NT2/D1 (cell line): ENCODE results near the gene C1orf35.

Experiments
- DNase-seq: peaks from one replicate; pipeline ENCODE4 v3.0.0-alpha.2; 2011; ENCODE audit warnings: low read depth, low spot score
- H3K27me3 ChIP-seq: 2 replicates; pipeline ENCODE4 v1.6.0; 2011; ENCODE audit warnings: mild to moderate bottlenecking; ENCODE audit not compliant: insufficient read length, insufficient read depth
- H3K36me3 ChIP-seq: 2 replicates; pipeline ENCODE4 v1.6.1; 2011; ENCODE audit warnings: mild to moderate bottlenecking, low read length, mixed read lengths; ENCODE audit not compliant: insufficient read depth, insufficient read length
- H3K4me1 ChIP-seq: 2 replicates; pipeline ENCODE4 v1.5.1; 2011; ENCODE audit not compliant: insufficient read depth, insufficient read length
- H3K4me3 ChIP-seq: 2 replicates; pipeline ENCODE4 v1.5.1; 2011; ENCODE audit warnings: low read depth; ENCODE audit not compliant: insufficient read length
- H3K9ac ChIP-seq: 2 replicates; pipeline ENCODE4 v1.6.0; 2011; ENCODE audit warnings: low read depth; ENCODE audit not compliant: insufficient read length
- H3K9me3 ChIP-seq: 2 replicates; pipeline ENCODE4 v1.5.1; 2011; ENCODE audit warnings: mild to moderate bottlenecking, low read length; ENCODE audit not compliant: insufficient read depth
- SUZ12 ChIP-seq: IDR thresholded peaks from 2 replicates; pipeline ENCODE4 v1.6.1; 2011; ENCODE audit not compliant: insufficient read length, insufficient read depth; ENCODE audit errors: extremely low read depth
- YY1 ChIP-seq: IDR thresholded peaks from 2 replicates; pipeline ENCODE4 v1.6.1; 2011; ENCODE audit not compliant: insufficient read length, insufficient read depth
- ZNF274 ChIP-seq: IDR thresholded peaks from 2 replicates; pipeline ENCODE4 v1.6.1; 2011; ENCODE audit warnings: mild to moderate bottlenecking, low read depth, low read length

Gene C1orf35

DNA sequence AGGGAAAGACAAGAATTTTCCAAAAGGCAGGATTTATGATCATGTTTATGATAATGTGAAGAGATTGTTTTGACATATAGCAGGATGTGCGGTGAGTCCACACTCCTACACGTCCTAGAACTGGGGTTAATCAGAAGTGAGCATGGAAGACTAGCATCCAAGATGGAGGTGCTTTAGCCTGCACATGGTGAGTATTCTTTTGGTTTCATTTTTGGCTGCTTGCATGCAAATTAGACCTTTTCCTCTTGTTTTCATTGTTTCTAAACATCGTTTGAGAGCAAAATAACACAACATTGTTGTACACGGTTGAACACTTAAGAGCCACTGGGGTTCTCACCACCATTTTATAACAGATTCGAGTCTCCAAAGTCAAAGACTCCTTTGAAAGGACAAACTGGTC, 22.1 kb upstream of the C1orf35 start:
- 0 out of 2 replicates have a peak, but pooled peaks cover 3% of the 10 kb centered on the region for H3K9me3 ChIP-seq
- no peaks in the 10 kb centered on the region for H3K36me3 ChIP-seq
- peaks cover 11% of the 10 kb centered on the region for H3K27me3 ChIP-seq
- H3K4me1 ChIP-seq: no peaks in the 10 kb centered on the region
- DNase-seq: no peak
- TF ChIP-seq ZNF274 (no peak), SUZ12 (no peak)
- H3K9ac ChIP-seq: no peak overlapping the region
- no peak overlapping the region for H3K4me3 ChIP-seq

DNA sequence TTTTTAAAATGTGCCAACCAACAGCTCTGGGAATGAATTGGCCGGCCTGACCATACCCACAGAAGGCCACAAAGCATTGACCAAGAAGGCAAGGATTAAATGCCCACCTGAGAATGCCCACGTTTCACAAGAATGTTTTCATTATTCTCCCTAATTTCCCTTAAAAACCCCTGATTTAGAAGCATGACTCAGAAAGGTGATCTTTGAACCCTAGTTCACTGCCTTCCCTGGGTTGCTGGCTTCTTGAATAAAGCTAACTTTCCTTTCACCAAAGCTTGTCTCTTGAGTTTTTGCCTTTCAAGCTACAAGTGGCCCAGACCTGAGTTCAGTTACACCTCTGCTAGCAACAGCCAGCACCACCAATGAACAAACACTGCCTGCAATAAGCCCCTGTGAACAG, 20.4 kb upstream of the C1orf35 start:
- no peak overlapping the region for H3K9ac ChIP-seq
- DNase-seq: no peak
- TF ChIP-seq ZNF274: no peak
- no peak for TF ChIP-seq SUZ12
- TF ChIP-seq YY1: no peak
- H3K4me3 ChIP-seq: no peak overlapping the region
- H3K27me3 ChIP-seq: peaks cover 2% of the 10 kb centered on the region
- H3K36me3 ChIP-seq: no peaks in the 10 kb centered on the region
- no peaks in the 10 kb centered on the region for H3K4me1 ChIP-seq
- H3K9me3 ChIP-seq: peaks cover 20% of the 10 kb centered on the region

DNA sequence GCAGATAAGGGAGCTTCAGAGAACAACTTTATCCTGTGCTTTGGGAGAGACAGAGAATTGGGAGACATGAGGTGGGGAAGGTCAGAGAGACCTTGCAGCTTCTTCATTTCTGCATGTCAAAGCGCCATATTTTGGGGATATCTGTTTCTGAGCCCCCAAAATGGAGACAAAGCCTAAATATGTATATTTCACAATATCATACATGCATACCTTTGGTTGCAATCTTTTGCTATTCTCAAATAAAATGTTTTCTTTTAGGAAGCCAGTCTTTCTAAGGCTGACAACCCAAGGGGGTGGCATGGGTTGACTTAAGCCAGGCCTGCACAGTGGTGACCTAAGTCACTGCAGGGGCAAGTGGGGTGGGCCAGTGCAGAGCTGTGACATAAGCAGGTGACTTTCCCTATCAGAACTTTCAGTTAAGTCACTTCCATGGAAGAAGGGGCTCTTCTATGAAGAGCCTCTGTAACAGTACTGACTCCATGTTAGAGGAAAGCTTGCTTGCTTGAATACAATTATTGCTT, 19.9 kb upstream of the C1orf35 start:
- peaks cover 25% of the 10 kb centered on the region for H3K9me3 ChIP-seq
- no peak for DNase-seq
- no peaks in the 10 kb centered on the region for H3K4me1 ChIP-seq
- H3K4me3 ChIP-seq: no peak overlapping the region
- no peaks in the 10 kb centered on the region for H3K36me3 ChIP-seq
- TF ChIP-seq SUZ12 (no peak), YY1 (no peak), ZNF274 (no peak)
- H3K9ac ChIP-seq: no peak overlapping the region
- peaks cover 2% of the 10 kb centered on the region for H3K27me3 ChIP-seq

DNA sequence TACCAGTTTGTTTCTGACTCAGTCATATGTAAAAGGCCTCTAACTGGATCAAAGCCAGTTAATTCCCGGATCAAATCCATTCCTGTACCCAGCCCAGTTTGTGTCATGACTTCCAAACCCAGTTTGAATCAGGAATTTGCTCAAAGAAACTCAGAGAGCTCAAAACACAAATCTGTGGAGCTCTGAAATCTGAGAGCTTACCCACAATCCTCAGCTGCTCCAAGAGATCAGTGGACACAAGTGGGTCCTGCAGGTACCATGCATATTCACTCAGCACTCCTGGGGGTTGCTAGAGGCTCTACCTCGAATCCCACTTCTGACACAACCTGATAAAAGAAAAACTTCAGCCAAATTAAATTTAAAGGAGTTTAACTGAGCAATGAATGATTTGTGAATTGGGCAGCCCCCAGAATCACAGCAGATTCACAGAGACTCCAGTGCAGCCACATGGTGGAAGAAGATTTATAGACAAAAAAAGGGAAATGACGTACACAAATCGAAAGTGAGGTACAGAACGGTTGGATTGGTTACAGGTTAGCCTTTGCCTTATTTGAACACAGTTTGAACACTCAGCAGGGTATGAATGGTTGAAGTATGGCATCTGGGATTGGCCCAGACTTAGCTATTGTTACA, 17.8 kb upstream of the C1orf35 start:
- DNase-seq: no peak

DNA sequence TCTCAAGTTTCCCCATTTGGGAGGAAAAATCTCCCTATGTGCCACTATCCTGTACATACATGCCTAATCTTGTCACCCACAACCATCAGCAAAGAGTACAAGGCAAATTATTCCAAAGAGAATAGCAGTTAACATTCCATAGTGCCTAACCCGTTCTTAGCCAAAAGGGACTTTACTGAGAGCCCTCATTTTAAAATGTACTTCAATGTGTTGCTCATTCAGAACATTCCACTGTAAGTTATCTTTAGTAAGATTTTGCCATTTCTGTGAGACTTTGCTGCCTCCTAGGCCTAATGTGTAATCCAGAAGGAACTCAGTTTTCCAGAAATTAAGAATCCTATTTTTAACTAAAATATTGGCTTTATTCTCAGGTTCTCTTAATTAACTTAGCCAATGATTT, 17.2 kb upstream of the C1orf35 start:
- TF ChIP-seq SUZ12 (no peak), ZNF274 (no peak), YY1 (no peak)
- Histone ChIP-seq H3K9ac (no peak overlapping the region), H3K36me3 (no peaks in the 10 kb centered on the region), H3K4me1 (no peaks in the 10 kb centered on the region), H3K4me3 (no peak overlapping the region), H3K27me3 (no peaks in the 10 kb centered on the region), H3K9me3 (peaks cover 51% of the 10 kb centered on the region)
- no peak for DNase-seq

More for the DNA sequence above, 17.8 kb upstream of the C1orf35 start:
- H3K4me3 ChIP-seq: no peak overlapping the region
- H3K4me1 ChIP-seq: no peaks in the 10 kb centered on the region
- peaks cover 45% of the 10 kb centered on the region for H3K9me3 ChIP-seq
- H3K9ac ChIP-seq: no peak overlapping the region
- H3K36me3 ChIP-seq: no peaks in the 10 kb centered on the region
- H3K27me3 ChIP-seq: no peaks in the 10 kb centered on the region
- no peak for TF ChIP-seq SUZ12
- TF ChIP-seq YY1: no peak
- no peak for TF ChIP-seq ZNF274

DNA sequence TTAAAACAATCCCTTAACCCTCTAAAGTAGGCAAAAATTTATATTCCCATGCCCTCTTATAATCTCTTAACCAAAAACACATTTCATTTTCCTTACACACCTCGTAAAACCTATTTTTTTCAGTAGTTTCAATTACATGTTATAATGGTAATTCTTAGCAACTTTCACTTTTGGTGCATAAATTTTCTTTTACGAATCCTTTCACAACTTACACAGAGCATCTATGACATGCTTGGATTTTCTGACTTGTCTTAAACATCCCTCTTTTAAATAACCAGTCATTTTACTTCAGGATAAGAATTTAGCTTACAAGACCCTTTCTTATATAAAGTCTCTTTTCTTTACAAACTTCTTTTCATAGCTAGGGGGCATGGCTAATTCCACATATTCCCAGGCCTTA, 14.9 kb upstream of the C1orf35 start:
- DNase-seq: no peak
- H3K4me1 ChIP-seq: no peaks in the 10 kb centered on the region
- no peaks in the 10 kb centered on the region for H3K27me3 ChIP-seq
- no peaks in the 10 kb centered on the region for H3K36me3 ChIP-seq
- TF ChIP-seq YY1 (no peak), SUZ12 (no peak), ZNF274 (no peak)
- no peak overlapping the region for H3K4me3 ChIP-seq
- peaks cover 52% of the 10 kb centered on the region for H3K9me3 ChIP-seq
- no peak overlapping the region for H3K9ac ChIP-seq

DNA sequence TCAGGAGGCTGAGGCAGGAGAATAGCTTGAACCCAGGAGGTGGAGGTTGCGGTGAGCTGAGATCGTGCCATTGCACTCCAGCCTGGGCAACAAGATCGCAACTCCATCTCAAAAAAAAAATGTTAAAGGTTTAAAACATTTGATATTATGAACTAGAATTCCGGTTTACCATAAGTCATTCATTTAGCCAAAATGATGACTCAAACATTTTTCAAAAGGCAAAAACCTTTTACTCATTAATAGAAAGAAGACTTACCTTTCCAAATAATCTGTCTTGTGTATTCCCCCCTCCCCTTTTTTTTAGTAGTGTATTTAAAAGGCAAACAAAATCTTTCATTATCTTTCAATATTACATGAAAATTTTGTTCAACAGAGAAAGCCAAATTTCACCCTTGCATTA, 14.2 kb upstream of the C1orf35 start:
- Histone ChIP-seq H3K4me3 (no peak overlapping the region), H3K9me3 (peaks cover 52% of the 10 kb centered on the region), H3K9ac (no peak overlapping the region), H3K36me3 (no peaks in the 10 kb centered on the region), H3K27me3 (no peaks in the 10 kb centered on the region), H3K4me1 (no peaks in the 10 kb centered on the region)
- no peak for TF ChIP-seq SUZ12
- no peak for TF ChIP-seq ZNF274
- no peak for TF ChIP-seq YY1
- no peak for DNase-seq
